ENCODE data around the gene MYRFL. TPM values are rescaled to one million over a fixed set of nuclear protein-coding genes. Genes with fewer than 3 reads are reported as not detected.

Gene MYRFL
- total RNA-seq, 1 donor from 2014 or later = 0.13 TPM

DNA sequence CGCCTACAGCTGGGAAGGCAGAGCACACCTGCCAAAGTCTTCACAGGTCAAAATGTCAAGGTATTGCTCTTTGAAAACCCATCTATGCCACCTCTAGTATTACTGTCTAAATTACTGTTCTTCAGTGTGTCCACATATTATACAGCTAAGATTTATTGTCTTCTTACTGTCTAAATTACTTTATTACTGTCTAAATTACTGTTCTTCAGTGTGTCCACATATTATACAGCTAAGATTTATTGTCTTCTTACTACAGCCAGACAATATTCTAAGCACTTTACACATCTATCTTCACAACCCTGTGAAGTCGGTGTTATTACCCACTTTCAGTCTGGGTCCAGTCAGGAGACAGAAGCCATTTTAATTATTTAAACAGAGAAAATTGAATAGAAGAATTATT, 173.9 kb downstream of the MYRFL start:
- no peaks in the 10 kb centered on the region for H3K27me3 ChIP-seq (ENCODE audit: control insufficient read depth, insufficient read depth, low read length)

DNA sequence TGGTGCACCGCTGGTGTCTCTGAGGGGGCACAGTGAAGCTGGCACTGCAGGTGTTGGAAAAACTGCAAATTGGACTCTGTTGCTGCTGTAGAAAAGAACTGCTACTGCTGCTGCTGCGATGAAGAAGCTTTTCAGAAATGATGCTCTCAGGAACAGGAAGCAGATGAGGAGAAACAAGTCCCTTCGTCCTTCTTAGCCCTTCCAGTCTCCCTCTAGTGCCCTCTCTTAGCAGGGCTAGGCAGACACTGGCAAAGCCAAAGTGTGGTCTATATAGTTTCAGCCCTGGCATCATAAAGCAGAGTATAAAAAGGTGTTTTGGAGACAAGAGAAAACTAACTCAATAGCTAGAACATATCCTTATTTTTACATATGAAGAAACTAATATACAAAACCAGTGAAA, 174.5 kb downstream of the MYRFL start:
- DNase-seq (ENCODE audit: low read depth) = no peak
- H3K36me3 ChIP-seq (ENCODE audit: control insufficient read depth, insufficient read depth, low read length) = no peaks in the 10 kb centered on the region
- no peaks in the 10 kb centered on the region for H3K27me3 ChIP-seq (ENCODE audit: control insufficient read depth, insufficient read depth, low read length)
- H3K4me3 ChIP-seq (ENCODE audit: low read depth, low read length) = no peak overlapping the region
- TF ChIP-seq, protein P1, sequence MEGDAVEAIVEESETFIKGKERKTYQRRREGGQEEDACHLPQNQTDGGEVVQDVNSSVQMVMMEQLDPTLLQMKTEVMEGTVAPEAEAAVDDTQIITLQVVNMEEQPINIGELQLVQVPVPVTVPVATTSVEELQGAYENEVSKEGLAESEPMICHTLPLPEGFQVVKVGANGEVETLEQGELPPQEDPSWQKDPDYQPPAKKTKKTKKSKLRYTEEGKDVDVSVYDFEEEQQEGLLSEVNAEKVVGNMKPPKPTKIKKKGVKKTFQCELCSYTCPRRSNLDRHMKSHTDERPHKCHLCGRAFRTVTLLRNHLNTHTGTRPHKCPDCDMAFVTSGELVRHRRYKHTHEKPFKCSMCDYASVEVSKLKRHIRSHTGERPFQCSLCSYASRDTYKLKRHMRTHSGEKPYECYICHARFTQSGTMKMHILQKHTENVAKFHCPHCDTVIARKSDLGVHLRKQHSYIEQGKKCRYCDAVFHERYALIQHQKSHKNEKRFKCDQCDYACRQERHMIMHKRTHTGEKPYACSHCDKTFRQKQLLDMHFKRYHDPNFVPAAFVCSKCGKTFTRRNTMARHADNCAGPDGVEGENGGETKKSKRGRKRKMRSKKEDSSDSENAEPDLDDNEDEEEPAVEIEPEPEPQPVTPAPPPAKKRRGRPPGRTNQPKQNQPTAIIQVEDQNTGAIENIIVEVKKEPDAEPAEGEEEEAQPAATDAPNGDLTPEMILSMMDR (IDR thresholded peaks at IDR 0.05; ENCODE audit: insufficient read depth, low read length, poor library complexity, severe bottlenecking) = no peak

More for the DNA sequence above, 173.9 kb downstream of the MYRFL start:
- DNase-seq (ENCODE audit: low read depth) = no peak
- no peak overlapping the region for H3K4me3 ChIP-seq (ENCODE audit: low read depth, low read length)
- no peaks in the 10 kb centered on the region for H3K36me3 ChIP-seq (ENCODE audit: control insufficient read depth, insufficient read depth, low read length)
- TF ChIP-seq, protein P1 (IDR thresholded peaks at IDR 0.05; ENCODE audit: insufficient read depth, low read length, poor library complexity, severe bottlenecking) = no peak

DNA sequence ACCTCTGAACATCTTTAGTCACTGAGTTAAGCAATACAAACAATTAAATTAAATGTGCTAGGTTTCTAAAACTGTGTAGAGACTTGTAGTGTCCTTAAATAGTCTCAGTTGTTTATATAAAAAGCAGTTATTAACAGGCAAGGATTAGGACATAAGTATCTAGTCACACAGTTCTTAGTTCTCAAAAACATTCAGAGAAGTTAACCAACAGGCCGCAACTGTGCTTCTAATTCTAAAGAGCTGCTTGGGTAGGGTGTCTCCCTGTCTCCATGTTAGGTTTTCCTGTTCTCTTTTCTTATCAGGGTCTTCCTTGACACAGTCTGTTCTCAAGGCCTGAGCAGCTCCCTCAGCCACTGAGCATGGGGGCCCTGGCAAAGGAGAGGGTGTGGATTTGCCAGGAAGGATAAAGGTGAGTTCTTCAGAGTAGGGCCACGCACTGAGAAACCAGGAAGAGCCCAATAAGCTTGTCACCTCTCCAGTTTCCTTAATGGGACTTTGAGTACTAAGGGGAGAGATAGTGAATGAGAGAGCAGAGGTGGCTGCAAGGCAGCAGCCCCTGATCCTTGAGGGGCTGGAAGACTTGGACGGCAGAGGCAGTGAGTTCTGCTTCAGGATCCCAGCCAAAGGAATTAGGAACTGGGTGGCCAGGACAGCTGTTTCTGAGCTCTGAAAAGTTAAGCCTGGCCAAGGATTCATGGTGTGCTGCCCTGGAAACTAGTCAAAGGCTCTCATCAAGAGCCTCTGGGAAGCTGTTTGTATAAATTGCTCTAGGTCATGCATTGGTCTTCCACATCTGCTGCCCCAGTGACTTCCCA, 177.3 kb downstream of the MYRFL start:
- H3K36me3 ChIP-seq (ENCODE audit: control insufficient read depth, insufficient read depth, low read length) = no peaks in the 10 kb centered on the region
- H3K27me3 ChIP-seq (ENCODE audit: control insufficient read depth, insufficient read depth, low read length) = no peaks in the 10 kb centered on the region
- TF ChIP-seq, protein P1 (IDR thresholded peaks at IDR 0.05; ENCODE audit: insufficient read depth, low read length, poor library complexity, severe bottlenecking) = no peak
- DNase-seq (ENCODE audit: low read depth) = no peak
- no peak overlapping the region for H3K4me3 ChIP-seq (ENCODE audit: low read depth, low read length)

DNA sequence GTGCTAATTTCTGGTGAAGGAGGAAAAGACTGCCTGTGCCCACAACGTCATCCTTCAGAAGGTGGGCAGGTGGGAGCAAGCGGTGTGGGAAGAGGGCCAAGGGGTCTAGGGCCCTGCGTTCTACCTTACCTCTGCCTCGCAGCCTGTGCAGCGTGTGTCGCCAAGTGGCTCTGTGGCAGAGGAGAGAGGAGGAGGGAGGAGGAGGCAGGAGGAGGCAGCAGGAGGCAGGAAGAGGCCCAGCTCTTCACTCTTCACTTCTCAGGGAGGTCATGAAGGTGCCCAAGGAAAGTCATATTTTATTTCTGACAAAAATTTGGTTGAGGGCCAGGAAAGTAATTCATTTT, 177.9 kb downstream of the MYRFL start:
- Histone ChIP-seq H3K27me3 (ENCODE audit: control insufficient read depth, insufficient read depth, low read length) (no peaks in the 10 kb centered on the region), H3K36me3 (ENCODE audit: control insufficient read depth, insufficient read depth, low read length) (no peaks in the 10 kb centered on the region), H3K4me3 (ENCODE audit: low read depth, low read length) (no peak overlapping the region)
- DNase-seq (ENCODE audit: low read depth) = no peak
- TF ChIP-seq, protein P1 (IDR thresholded peaks at IDR 0.05; ENCODE audit: insufficient read depth, low read length, poor library complexity, severe bottlenecking) = no peak

DNA sequence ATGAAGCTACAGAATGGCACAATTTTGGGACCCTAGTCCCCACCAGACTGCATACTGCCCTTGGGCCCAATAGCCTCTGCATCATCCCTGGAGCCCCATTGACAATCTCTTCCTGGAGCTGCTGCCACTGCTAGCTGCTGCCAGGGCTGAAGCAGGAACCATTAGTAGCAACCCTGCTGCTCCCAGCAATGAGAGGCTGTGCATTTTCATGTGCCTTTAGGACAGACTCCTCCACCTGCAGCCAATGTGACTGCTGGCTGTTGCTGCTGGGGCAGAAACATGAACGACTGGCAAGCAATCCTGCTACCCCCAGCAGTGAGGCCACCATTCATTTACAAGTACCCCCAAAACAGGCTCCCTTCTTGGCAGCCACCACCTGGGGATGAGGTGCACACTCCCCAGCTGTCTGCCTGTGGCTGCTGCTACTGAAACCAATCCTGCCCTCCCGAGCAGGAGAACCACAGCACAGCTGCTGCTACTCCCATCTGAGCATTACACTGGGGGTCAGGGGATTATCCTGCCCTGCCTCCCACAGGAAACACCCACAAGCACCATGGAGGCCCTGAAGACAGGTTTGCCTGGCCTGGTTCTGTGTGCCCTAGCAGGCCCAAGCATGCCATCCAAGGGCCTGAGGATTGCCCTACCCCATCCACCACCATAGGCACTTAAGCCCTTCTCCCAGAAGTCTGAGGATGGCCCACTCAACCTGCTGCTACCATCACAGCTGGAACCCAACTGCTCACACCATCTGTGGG, 181.0 kb downstream of the MYRFL start:
- Histone ChIP-seq H3K36me3 (ENCODE audit: control insufficient read depth, insufficient read depth, low read length) (no peaks in the 10 kb centered on the region), H3K27me3 (ENCODE audit: control insufficient read depth, insufficient read depth, low read length) (no peaks in the 10 kb centered on the region), H3K4me3 (ENCODE audit: low read depth, low read length) (no peak overlapping the region)
- TF ChIP-seq, protein P1 (IDR thresholded peaks at IDR 0.05; ENCODE audit: insufficient read depth, low read length, poor library complexity, severe bottlenecking) = no peak
- DNase-seq (ENCODE audit: low read depth) = no peak

Measured in kidney epithelial cell (primary cell).